Activated CD8-positive, alpha-beta T cell treated with anti-CD3 and anti-CD28 coated beads for 36 hours (primary cell): ENCODE results near the gene STMN3. TPM values are rescaled to one million over a fixed set of nuclear protein-coding genes. Genes with fewer than 3 reads are reported as not detected.

Experiments used
- ATAC-seq: fragments of 200-7000 bp; cut with Tn5 transposase; one replicate; pipeline ENCODE4 v1.10.0; 2021; ENCODE audit warnings: mild to moderate bottlenecking, moderate library complexity
- CTCF ChIA-PET: fragments of 350-600 bp; sonication (Branson Sonifier 250); formaldehyde crosslinking; loops from one replicate; lab custom pipeline; 2021; ENCODE audit warnings: antibody characterized with exemption; lab: Charles Lee
- POLR2A ChIA-PET: fragments of 350-600 bp; sonication (Branson Sonifier 250); formaldehyde crosslinking; loops from one replicate; lab custom pipeline; 2021; ENCODE audit warnings: antibody characterized with exemption; lab: Charles Lee
- DNase-seq: peaks from one replicate; pipeline ENCODE4 v3.0.0-alpha.2; 2020
- H3K27ac Mint-ChIP-seq: one replicate; pipeline ENCODE4 v1.8.0; 2021; ENCODE audit warnings: mild to moderate bottlenecking, mixed read lengths
- H3K27me3 Mint-ChIP-seq: one replicate; pipeline ENCODE4 v1.8.0; 2021; ENCODE audit warnings: mixed read lengths
- H3K36me3 Mint-ChIP-seq: one replicate; pipeline ENCODE4 v1.8.0; 2021; ENCODE audit warnings: low read depth, mixed read lengths
- H3K4me1 Mint-ChIP-seq: one replicate; pipeline ENCODE4 v1.8.0; 2021; ENCODE audit warnings: low read depth, mixed read lengths
- H3K4me3 Mint-ChIP-seq: one replicate; pipeline ENCODE4 v1.8.0; 2021; ENCODE audit warnings: mild to moderate bottlenecking, moderate library complexity, mixed read lengths
- H3K9me3 Mint-ChIP-seq: one replicate; pipeline ENCODE4 v1.8.0; 2021; ENCODE audit warnings: mixed read lengths
- CTCF ChIP-seq: fragments of 200-600 bp; IDR thresholded peaks from one replicate; pipeline ENCODE4 v1.8.0; 2022; ENCODE audit warnings: antibody characterized with exemption, mild to moderate bottlenecking
- intact Hi-C: fragments of 100-400 bp; cut with micrococcal nuclease; formaldehyde crosslinking; loops from one replicate; pipeline ENCODE4 v1.10.0; 2022
- total RNA-seq, 2 experiments: library from RNA; stranded (reverse); gene quantifications; one replicate each; pipeline ENCODE4 v1.2.3, GENCODE V29; 2021

Gene STMN3
- total RNA-seq, 2 experiments from 2014 or later: 17.8 to 18.4 TPM

DNA sequence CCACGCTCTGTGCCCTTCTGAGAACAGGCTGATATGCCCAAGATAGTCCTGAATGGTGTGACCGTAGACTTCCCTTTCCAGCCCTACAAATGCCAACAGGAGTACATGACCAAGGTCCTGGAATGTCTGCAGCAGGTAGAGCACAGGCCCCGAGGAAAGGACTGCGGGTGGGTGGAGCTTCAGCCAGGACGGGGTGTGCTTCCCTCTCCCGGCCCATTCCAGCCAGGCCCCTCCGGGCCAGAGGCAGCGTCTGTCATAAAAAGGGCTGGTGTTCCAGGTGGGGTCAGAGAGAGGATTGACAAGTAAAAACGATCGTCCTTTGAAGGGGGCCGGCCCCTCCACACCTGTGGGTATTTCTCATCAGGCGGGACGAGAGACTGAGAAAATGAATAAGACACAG is 6.1 kb upstream of the STMN3 start:
- ATAC-seq: no peak
- CTCF ChIA-PET: no interaction called here

DNA sequence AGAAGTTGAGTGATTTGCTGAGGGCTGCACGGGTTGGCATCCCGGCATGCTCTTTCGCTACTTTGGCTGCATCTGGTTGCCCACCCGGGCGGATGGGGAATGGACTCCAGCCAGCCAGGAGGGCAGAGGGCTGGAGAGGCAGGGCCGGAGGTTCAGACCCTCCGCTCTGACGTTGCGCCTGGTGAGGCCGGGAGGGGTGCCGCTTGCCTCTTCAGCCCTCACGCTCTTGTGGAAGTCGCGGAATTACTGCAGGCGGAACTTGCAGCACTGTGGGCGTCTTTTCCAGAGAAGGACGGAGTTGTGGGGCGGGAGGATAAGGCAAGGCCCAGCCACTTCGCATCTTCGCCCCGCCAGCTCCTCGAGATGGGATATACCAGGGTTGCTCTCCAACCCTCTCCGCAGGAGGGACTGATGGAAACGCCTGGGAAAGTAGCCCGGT is 5.5 kb upstream of the STMN3 start:
- intact Hi-C loops: no loop called here
- ATAC-seq (peak; percentile 5), DNase-seq (no peak)
- peaks cover 18% of the 10 kb centered on the region for H3K36me3 Mint-ChIP-seq
- ChIA-PET POLR2A (interaction anchor here (0.7 to 1.7 kb wide), 6 partner anchors 15 to 138 kb away, joined by 3 to 14 read pairs (median 4); partner anchors contain the start of genes GMEB2, PPDPF and SLC2A4RG), CTCF (interaction anchor here (1.2 to 1.6 kb wide), 5 partner anchors 10 to 141 kb away, joined by 3 to 11 read pairs (median 5); partner anchors contain the start of gene PTK6)
- H3K9me3 Mint-ChIP-seq: no peaks in the 10 kb centered on the region
- peak overlapping the region; percentile 93 for H3K27ac Mint-ChIP-seq
- H3K4me3 Mint-ChIP-seq: peak overlapping the region; percentile 96
- peaks cover 23% of the 10 kb centered on the region for H3K4me1 Mint-ChIP-seq
- TF ChIP-seq CTCF: no peak
- no peaks in the 10 kb centered on the region for H3K27me3 Mint-ChIP-seq

More for the DNA sequence above, 6.1 kb upstream of the STMN3 start:
- no peaks in the 10 kb centered on the region for H3K27me3 Mint-ChIP-seq
- H3K4me3 Mint-ChIP-seq: peak overlapping the region; percentile 96
- H3K4me1 Mint-ChIP-seq: peaks cover 17% of the 10 kb centered on the region
- peak overlapping the region; percentile 93 for H3K27ac Mint-ChIP-seq
- intact Hi-C loops: no loop called here
- DNase-seq: no peak
- no peak for TF ChIP-seq CTCF
- POLR2A ChIA-PET: no interaction called here
- H3K9me3 Mint-ChIP-seq: no peaks in the 10 kb centered on the region
- peaks cover 18% of the 10 kb centered on the region for H3K36me3 Mint-ChIP-seq

DNA sequence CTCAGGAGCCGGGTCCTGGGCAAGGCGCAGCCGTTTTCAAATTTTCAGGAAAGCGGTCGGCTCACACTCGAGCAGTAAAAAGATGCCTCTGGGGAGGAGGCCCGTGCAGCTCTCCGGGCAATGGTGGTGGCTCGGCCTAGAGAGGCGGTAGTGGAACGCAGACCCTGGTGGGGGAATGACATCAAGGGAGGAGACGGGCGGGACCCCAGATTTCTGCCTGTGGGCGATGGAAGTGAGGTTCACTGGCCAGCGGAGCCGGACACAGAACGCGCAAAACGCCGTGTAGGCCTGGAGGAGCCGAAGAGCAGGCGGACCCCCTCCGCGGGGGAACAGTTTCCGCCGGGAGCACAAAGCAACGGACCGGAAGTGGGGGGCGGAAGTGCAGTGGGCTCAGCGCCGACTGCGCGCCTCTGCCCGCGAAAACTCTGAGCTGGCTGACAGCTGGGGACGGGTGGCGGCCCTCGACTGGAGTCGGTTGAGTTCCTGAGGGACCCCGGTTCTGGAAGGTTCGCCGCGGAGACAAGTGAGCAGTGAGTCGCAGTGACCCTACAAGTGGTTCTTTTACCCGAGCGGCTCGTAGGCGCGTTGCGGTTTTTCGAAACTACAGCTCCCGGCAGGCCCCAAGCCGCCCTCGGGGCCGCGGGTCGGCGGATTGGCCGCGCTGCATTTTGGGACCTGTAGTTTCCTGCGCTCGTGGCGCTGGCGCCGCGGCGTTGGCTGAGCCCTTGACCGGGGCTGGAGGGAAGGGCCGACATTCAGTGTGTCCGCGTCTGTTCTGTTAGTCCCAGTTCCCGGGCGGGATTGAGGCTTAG is 4.9 kb upstream of the STMN3 start, which contains the start of gene RTEL1:
RTEL1 (plus strand) TSS at position 376 of the 812 bp plus-strand sequence. CDS start 1,091 bp downstream, outside the sequence.
- Mint-ChIP-seq H3K4me1 (peaks cover 24% of the 10 kb centered on the region), H3K36me3 (peaks cover 18% of the 10 kb centered on the region), H3K9me3 (no peaks in the 10 kb centered on the region), H3K4me3 (peak within 1 kb of the TSS; percentile 96), H3K27me3 (no peaks in the 10 kb centered on the region), H3K27ac (peak within 1 kb of the TSS; percentile 93)
- intact Hi-C loops: no loop called here
- peak; percentile 80 for ATAC-seq
- DNase-seq: peak; percentile 89
- ChIA-PET POLR2A (interaction anchor here (0.7 to 1.7 kb wide), 8 partner anchors 14 to 137 kb away, joined by 3 to 14 read pairs (median 3); partner anchors contain the start of genes GMEB2, HELZ2, PPDPF and SLC2A4RG), CTCF (interaction anchor here (1.2 to 1.6 kb wide), 5 partner anchors 10 to 141 kb away, joined by 3 to 11 read pairs (median 5); partner anchors contain the start of gene PTK6)
- no peak for TF ChIP-seq CTCF

GRCh38 chr20:63657260-63657936 is 4.2 kb upstream of the STMN3 start:
- POLR2A ChIA-PET: interaction anchor here (1.1 to 1.7 kb wide), 5 partner anchors 14 to 84 kb away, joined by 3 to 14 read pairs (median 6); partner anchors contain the start of genes GMEB2, HELZ2 and SLC2A4RG

More at GRCh38 chr20:63657260-63657936, 4.2 kb upstream of the STMN3 start:
- Mint-ChIP-seq H3K27me3 (no peaks in the 10 kb centered on the region), H3K4me3 (peak overlapping the region; percentile 96), H3K4me1 (peaks cover 24% of the 10 kb centered on the region), H3K27ac (peak overlapping the region; percentile 93), H3K9me3 (no peaks in the 10 kb centered on the region), H3K36me3 (peaks cover 17% of the 10 kb centered on the region)
- no peak for DNase-seq
- ATAC-seq: no peak
- no peak for TF ChIP-seq CTCF
- intact Hi-C loops: no loop called here
- CTCF ChIA-PET: interaction anchor here (1.2 to 1.6 kb wide), 5 partner anchors 11 to 142 kb away, joined by 3 to 11 read pairs (median 5); partner anchors contain the start of gene PTK6
